ENCODE measurements around the gene SH2B3. TPM values are rescaled to one million over a fixed set of nuclear protein-coding genes. Genes with fewer than 3 reads are reported as not detected.
A peak's percentile ranks its signal among the peaks of the same experiment; 100 is the strongest.
"Not testable (repeated sequence)": the region's sequence is repeated elsewhere in the genome, so short reads cannot be mapped to it uniquely, and the experiment has no call there.

The SH2B3 gene
- total RNA-seq, 1 experiment from 2014 or later, result 20.5 TPM

DNA sequence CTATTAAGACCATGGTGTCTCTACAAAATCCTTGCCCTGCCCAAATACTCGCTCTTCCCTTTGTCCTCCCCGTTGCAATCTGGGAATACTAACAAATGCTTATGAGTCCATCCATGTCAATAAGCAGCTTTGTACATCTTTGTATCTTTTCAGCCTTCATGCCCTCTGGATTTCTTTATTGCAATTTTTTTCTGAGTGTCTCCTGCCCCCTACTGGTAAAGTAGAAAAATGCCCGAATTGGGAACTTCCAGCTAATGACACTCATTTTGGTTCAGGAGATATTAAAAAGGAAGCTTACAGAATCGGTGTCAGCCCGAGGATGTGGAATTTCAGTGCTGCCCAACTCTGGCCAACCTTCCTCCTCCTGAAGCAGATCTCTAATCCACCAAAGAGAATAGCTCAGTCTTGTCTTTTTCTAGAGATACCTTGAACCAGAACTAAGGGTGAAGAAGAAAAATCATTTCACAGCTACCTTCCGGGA lies 46.0 kb downstream of the SH2B3 start:
- Histone ChIP-seq H3K9me3 (replicated peaks) (no peaks in the 10 kb centered on the region), H3K27ac (no peak overlapping the region), H3K4me1 (replicated peaks) (no peaks in the 10 kb centered on the region), H3K4me3 (no peak overlapping the region), H3K27me3 (replicated peaks) (no peaks in the 10 kb centered on the region), H3K36me3 (peaks cover 88% of the 10 kb centered on the region)
- peak; percentile 8 to 51 for DNase-seq (ENCODE audit: low read depth in 1 of 2, low spot score in 2 of 2)

DNA sequence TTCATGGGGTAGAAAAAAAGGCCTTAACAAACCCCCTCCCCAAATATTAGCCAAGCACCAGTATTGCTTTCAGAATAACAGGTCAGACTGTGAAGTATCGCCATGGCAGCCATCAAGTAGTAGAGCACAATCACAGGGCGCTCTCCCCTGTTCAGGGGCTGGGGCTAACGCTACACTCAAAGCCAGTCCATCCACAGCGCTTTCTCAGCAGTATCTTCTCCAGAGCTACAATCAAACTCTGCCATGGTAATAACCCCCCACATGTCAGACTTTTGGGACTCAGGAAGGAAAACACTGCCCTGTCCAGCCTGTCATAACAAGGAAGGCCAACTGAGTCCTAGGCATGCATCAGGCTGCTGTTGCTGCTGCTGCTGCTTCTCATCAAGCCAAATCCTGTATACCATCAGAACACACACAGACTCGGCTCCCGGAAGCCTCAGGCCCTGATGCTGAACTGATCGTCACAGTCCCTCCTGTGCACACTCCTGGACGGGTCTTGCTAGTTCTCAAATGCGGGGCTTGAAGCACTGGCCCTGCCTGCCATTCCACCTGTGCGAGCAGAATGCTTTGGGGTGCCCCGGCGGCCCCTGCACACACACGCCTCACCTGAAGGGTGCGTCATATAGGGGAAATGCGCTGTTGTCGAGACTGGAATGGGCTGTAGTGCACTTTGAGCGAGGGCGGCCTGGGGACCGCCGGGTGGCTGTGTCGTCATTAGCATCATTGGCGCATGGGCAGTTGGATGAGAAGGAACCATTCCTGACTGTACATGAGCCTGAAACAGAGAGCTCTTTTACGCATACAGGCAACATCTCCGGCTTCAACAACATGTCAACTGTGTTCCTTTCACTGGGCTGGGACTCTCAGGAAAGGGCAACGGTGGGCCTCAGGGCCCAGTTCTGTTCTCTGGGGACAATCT lies 47.6 kb downstream of the SH2B3 start:
- no peaks in the 10 kb centered on the region for H3K27me3 ChIP-seq (replicated peaks)
- H3K4me1 ChIP-seq (replicated peaks), result no peaks in the 10 kb centered on the region
- peak in 1 of 2 experiments; percentile 21 for DNase-seq (ENCODE audit: low read depth in 1 of 2, low spot score in 2 of 2)
- no peak overlapping the region for H3K27ac ChIP-seq
- H3K9me3 ChIP-seq (replicated peaks), result no peaks in the 10 kb centered on the region
- H3K4me3 ChIP-seq, result no peak overlapping the region
- H3K36me3 ChIP-seq, result peaks cover 79% of the 10 kb centered on the region

DNA sequence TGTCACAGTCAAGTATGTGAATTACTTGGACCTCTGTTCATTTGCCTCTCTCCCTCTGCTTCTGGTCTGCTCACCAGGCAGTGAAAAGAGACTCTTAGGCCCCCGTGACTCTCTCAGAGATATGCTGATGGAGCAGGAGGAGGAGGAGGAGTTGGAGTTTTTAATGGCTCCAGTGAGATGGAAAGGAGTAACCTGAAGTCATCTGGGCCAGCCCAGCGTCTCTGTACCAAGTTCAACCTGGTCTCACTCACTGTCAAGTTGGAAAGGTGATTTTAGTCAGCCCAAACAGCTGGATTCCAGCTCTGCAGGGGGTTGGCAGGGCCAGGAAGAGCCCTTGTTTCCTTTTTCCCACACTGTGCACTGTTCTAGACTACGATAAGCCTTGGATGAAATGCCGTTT lies 48.6 kb downstream of the SH2B3 start:
- Histone ChIP-seq H3K4me3 (no peak overlapping the region), H3K4me1 (replicated peaks) (no peaks in the 10 kb centered on the region), H3K27me3 (replicated peaks) (no peaks in the 10 kb centered on the region), H3K9me3 (replicated peaks) (no peaks in the 10 kb centered on the region), H3K36me3 (peaks cover 76% of the 10 kb centered on the region), H3K27ac (no peak overlapping the region)
- DNase-seq (ENCODE audit: low read depth in 1 of 2, low spot score in 2 of 2), result peak in 1 of 2 experiments; percentile 21

DNA sequence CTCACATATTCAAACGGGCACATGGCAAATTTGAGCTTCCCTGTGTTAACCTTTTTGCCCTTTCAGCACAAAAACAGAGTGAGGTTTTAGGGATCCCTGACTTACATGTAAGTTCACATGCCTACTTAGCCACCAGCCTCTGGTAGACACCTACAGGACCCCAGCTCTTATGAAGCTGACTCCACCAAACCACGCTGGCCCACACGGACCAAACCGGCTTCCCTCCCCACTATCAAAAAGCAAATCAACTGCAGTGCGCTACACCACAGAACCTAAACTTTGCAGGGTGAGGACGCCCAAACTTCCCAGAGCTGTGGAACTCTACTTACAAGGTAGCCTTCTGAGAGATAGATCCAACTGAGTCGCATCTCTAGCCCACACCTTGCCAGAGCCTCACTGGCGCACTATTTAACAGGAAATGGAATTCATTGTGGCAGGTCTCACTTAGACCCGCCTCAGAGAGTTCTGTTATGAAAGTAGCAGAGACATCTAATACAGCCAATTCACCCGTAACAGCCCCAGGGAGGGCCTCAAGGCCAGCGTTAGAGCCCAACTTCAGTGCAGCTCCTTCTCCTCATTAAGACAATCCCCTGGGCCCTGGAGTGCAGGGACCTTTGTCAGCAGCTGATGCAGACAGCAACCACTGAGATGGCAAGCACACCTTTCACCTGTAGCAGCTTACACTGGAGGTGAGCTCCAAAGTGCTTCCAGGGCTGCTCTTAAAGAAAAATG lies 49.2 kb downstream of the SH2B3 start:
- Histone ChIP-seq H3K4me3 (no peak overlapping the region), H3K4me1 (replicated peaks) (no peaks in the 10 kb centered on the region), H3K9me3 (replicated peaks) (no peaks in the 10 kb centered on the region), H3K27me3 (replicated peaks) (no peaks in the 10 kb centered on the region), H3K36me3 (peaks cover 75% of the 10 kb centered on the region), H3K27ac (no peak overlapping the region)
- peak in 1 of 2 experiments; percentile 26 for DNase-seq (ENCODE audit: low read depth in 1 of 2, low spot score in 2 of 2)

DNA sequence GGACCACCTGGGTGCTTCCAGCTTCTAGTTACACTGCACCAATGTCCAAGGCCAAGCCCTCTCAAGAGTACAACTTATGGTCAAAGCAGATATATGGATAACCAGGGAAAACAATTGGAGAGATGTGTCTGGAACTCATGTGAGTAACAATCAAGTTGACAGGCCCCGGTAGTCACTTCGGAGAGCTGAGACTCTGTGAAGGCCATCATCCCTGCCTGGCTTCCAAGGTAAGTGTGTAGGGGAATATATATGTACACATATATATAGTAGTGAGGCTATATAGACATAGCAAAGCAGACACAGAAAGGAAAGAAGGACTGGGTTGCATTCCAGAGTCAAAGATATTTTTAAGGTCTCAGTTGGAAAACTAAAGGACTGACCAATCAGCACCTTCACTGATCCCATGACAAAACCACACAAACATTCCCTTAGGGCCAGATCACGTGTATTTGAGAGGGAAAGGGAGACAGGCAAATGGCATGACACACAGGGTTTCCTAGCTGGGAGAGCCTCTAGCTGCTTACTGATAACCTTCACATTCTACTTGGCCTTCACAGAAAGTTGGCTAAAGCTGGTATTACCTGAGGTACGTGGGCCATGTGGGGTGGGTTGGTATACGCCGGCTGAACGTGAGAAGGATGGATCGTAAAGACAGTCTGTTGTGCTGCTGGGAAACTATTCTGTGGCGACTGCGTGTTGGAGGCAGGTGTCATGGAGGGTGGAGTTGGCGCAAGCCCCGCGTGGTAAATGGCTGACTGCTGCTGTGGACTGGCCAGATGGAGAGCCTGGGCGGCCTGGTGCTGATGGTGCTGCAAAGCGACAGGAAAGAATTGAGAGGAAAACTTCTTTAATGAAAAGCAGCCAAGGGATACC lies 50.0 kb downstream of the SH2B3 start:
- Histone ChIP-seq H3K9me3 (replicated peaks) (no peaks in the 10 kb centered on the region), H3K27ac (no peak overlapping the region), H3K4me1 (replicated peaks) (no peaks in the 10 kb centered on the region), H3K4me3 (no peak overlapping the region), H3K36me3 (peaks cover 71% of the 10 kb centered on the region), H3K27me3 (replicated peaks) (no peaks in the 10 kb centered on the region)
- DNase-seq (ENCODE audit: low read depth in 1 of 2, low spot score in 2 of 2), result peak in 1 of 2 experiments; percentile 25

DNA sequence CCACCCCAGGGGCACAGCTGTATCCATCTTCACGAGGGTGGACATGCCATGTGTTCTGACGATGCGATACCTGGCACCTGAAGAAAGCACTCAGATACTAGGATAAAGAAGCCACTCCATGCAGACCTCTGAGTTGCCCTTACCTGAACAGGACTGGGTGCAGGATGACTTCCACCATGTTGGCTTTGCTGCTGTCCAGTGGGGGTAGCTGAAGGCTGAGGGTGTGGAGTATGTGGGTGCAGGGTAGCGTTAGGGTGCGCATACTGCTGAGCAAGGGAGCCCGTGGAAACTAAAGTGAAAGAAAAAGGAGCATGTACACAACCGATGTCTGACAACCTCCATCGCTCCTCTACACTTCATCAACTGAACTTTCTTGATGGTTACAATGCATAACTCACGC lies 51.3 kb downstream of the SH2B3 start:
- peaks cover 63% of the 10 kb centered on the region for H3K36me3 ChIP-seq
- H3K27me3 ChIP-seq (replicated peaks), result no peaks in the 10 kb centered on the region
- no peaks in the 10 kb centered on the region for H3K4me1 ChIP-seq (replicated peaks)
- DNase-seq (ENCODE audit: low read depth in 1 of 2, low spot score in 2 of 2), result peak in 1 of 2 experiments; percentile 13
- no peak overlapping the region for H3K4me3 ChIP-seq
- H3K27ac ChIP-seq, result no peak overlapping the region
- no peaks in the 10 kb centered on the region for H3K9me3 ChIP-seq (replicated peaks)

DNA sequence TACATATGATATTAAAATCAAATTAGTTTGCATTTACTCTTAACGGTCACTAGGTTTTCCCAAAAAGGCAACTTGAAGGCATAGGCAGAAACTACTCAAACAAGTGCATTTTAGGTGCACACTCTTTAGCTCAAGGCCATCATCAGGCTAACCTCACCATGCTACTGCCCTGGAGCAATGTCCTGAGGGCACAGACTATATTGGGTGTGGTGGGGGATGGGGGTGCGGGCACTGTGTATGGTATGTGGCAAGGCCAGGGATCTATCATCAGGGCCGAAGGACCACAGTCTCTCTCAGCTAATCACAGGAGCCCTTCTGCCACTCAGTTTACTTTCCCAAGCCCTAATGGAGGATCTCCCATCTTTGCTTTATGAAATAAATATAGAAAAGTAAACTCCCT lies 51.9 kb downstream of the SH2B3 start:
- Histone ChIP-seq H3K4me3 (no peak overlapping the region), H3K36me3 (peaks cover 63% of the 10 kb centered on the region), H3K4me1 (replicated peaks) (no peaks in the 10 kb centered on the region), H3K27me3 (replicated peaks) (no peaks in the 10 kb centered on the region), H3K9me3 (replicated peaks) (no peaks in the 10 kb centered on the region), H3K27ac (no peak overlapping the region)
- peak in 1 of 2 experiments; percentile 14 for DNase-seq (ENCODE audit: low read depth in 1 of 2, low spot score in 2 of 2)

DNA sequence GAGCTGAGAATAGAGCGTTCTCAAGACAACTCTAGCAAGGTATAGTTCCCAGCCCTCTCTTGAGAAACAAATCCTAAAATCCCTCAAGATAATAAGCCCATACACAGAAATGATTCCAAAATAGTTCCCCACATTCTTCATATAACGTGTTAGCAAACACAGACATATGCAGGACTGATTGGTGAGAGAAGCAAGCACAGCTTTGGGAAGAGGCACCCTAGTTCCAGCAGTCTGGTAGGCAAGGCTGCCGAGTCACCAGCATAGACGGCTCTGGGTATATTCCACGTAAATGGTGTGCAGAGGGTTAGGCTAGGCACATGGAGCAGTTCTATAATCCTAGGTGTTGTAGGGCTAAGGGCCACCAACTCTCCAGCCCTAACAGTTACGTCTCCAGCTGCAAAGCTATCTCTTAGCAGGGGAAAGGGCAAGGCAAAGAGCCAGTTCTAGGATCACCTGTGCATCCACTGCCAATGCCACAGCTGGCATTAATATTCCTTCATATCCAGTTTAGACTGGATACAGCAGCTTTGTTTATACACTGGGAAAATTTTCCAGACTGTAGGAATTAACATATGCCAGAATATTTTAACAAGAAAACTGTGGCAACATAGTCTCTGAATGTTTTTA lies 52.9 kb downstream of the SH2B3 start:
- DNase-seq (ENCODE audit: low read depth in 1 of 2, low spot score in 2 of 2), result peak in 1 of 2 experiments; percentile 16
- no peak overlapping the region for H3K4me3 ChIP-seq
- no peaks in the 10 kb centered on the region for H3K4me1 ChIP-seq (replicated peaks)
- no peaks in the 10 kb centered on the region for H3K27me3 ChIP-seq (replicated peaks)
- H3K36me3 ChIP-seq, result peaks cover 56% of the 10 kb centered on the region
- H3K9me3 ChIP-seq (replicated peaks), result no peaks in the 10 kb centered on the region
- H3K27ac ChIP-seq, result no peak overlapping the region

DNA sequence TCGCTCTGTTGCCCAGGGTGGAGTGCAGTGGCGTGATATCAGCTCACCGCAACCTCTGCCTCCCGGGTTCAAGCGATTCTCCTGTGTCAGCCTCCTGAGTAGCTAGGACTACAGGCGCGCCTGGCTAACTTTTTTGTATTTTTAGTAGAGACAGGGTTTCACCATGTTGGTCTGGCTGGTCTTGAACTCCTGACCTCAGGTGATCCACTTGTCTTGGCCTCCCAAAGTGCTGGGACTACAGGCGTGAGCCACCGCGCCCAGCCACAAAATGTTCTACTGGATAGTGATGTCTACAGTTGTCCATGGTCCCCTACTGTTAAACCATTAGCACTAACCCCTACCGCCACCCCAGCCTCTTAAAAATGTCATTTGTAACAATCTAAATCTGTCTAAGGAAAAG lies 54.4 kb downstream of the SH2B3 start:
- not testable (repeated sequence) for H3K4me3 ChIP-seq; H3K9me3 ChIP-seq (replicated peaks); H3K4me1 ChIP-seq (replicated peaks); H3K27me3 ChIP-seq (replicated peaks); H3K27ac ChIP-seq
- H3K36me3 ChIP-seq, result peaks cover 43% of the 10 kb centered on the region
- DNase-seq (ENCODE audit: low read depth in 1 of 2, low spot score in 2 of 2), result peak in 1 of 2 experiments; percentile 13

DNA sequence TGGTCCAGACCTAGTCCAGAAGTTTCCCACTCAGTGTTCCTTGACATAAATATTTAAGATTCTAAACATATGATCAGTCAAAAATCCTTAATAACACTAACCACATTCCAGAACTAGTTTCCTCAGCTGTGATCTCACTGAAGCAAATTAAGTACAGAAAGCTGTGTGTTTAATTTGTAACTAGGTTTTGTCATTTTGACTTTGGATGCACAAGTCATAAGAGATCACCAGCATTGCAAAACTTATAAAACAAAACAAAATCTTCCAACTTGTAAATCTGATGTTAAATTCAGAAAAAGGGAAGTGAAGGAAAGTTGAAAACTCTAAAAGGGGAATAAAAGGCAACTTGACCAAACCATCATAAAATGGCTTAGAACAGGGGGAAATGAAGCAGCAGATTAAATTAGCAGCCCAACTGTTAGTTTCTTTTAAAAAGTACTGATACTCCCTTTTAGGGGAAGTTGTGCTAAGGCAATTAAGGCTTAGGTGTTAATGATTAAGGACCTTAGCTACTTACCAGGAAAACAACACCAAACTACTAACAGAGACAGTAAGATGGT lies 56.6 kb downstream of the SH2B3 start:
- no peaks in the 10 kb centered on the region for H3K9me3 ChIP-seq (replicated peaks)
- H3K27me3 ChIP-seq (replicated peaks), result no peaks in the 10 kb centered on the region
- no peak overlapping the region for H3K27ac ChIP-seq
- DNase-seq (ENCODE audit: low read depth in 1 of 2, low spot score in 2 of 2), result no peak
- H3K36me3 ChIP-seq, result peaks cover 29% of the 10 kb centered on the region
- H3K4me1 ChIP-seq (replicated peaks), result peaks cover under 1% of the 10 kb centered on the region
- H3K4me3 ChIP-seq, result no peak overlapping the region

DNA sequence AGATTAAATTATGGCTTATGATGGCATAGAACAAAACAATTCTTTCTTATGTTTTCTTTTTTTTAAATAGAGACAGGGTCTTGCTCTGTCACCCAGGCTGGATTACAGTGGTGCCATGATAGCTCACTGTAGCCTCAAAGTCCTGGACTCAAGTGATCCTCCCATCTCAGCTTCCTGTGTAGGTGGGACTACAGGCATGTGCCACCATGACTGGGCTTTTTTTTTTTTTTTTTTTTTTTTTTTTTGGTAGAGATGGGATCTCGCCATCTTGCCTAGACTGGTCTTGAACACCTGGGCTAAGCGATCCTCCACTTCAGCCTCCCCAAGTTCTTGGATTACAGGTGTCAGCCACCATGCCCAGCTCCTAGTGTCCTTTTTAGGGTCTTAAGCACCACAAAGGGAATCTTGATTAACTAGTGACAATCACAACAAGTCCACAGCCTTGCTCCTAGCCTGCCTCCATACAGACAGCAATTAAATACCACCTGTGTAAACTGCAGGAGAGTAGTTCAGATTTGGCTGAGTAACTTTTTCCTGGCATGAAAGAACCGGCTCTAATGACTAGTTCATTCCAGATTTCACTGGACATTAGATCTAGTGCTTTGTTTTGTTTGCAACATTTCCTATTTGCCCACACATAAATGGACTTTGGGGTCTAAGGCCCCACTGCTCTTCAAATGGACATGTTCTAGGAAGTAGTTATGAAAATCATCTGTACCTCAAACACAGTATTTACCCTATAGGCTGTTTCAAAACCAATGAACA lies 61.6 kb downstream of the SH2B3 start:
- peak in 1 of 2 experiments; percentile 16 for DNase-seq (ENCODE audit: low read depth in 1 of 2, low spot score in 2 of 2)
- Histone ChIP-seq H3K4me1 (replicated peaks) (peaks cover 12% of the 10 kb centered on the region), H3K36me3 (peaks cover 35% of the 10 kb centered on the region), H3K9me3 (replicated peaks) (no peaks in the 10 kb centered on the region), H3K4me3 (no peak overlapping the region), H3K27me3 (replicated peaks) (no peaks in the 10 kb centered on the region), H3K27ac (peak overlapping the region; percentile 9; the same call in 1 of the 2 replicates)

DNA sequence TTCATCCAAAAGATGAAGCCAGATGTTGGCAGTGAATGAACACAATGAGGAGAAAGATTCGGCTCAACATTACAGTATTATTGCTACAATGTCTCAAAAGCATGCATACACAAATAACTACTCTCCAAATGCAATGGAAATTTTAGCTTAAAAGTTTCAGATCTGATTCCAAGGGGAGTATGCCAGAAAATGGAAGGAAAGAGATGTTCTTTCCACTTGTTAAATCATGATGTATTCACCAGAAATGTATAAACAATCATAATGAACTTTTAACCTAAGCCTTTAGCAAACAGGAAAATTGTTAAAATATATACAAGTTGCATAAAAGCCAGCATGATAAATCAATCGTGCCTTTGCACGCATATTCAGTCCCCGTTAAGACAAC lies 62.1 kb downstream of the SH2B3 start:
- peak overlapping the region; percentile 9; the same call in 1 of the 2 replicates for H3K27ac ChIP-seq
- peaks cover 35% of the 10 kb centered on the region for H3K36me3 ChIP-seq
- no peak for DNase-seq (ENCODE audit: low read depth in 1 of 2, low spot score in 2 of 2)
- no peaks in the 10 kb centered on the region for H3K27me3 ChIP-seq (replicated peaks)
- peaks cover 12% of the 10 kb centered on the region for H3K4me1 ChIP-seq (replicated peaks)
- no peak overlapping the region for H3K4me3 ChIP-seq
- H3K9me3 ChIP-seq (replicated peaks), result no peaks in the 10 kb centered on the region

Data from SJSA1 (cell line).